Measurements from ENCODE around the gene ARGLU1. TPM values are rescaled to one million over a fixed set of nuclear protein-coding genes. Genes with fewer than 3 reads are reported as not detected.

ARGLU1 gene
- total RNA-seq, 1 donor, result 41.8 TPM

- no peak overlapping the region for H3K4me3 ChIP-seq (ENCODE audit: low read depth, low read length)
- no peak for TF ChIP-seq CTCF (IDR thresholded peaks at IDR 0.05; ENCODE audit: insufficient read depth, low read length)
- DNase-seq (ENCODE audit: low read depth), result no peak
Observed at GRCh38 chr13:106530980-106531481, 36.9 kb downstream of the ARGLU1 start.

GRCh38 chr13:106530171-106530851 is 37.6 kb downstream of the ARGLU1 start:
- DNase-seq (ENCODE audit: low read depth), result no peak
- TF ChIP-seq CTCF (IDR thresholded peaks at IDR 0.05; ENCODE audit: insufficient read depth, low read length), result no peak
- no peak overlapping the region for H3K4me3 ChIP-seq (ENCODE audit: low read depth, low read length)

GRCh38 chr13:106529415-106530170 is 38.3 kb downstream of the ARGLU1 start:
- no peak for TF ChIP-seq CTCF (IDR thresholded peaks at IDR 0.05; ENCODE audit: insufficient read depth, low read length)
- H3K4me3 ChIP-seq (ENCODE audit: low read depth, low read length), result no peak overlapping the region
- no peak for DNase-seq (ENCODE audit: low read depth)

- no peak for TF ChIP-seq CTCF (IDR thresholded peaks at IDR 0.05; ENCODE audit: insufficient read depth, low read length)
- DNase-seq (ENCODE audit: low read depth), result no peak
- no peak overlapping the region for H3K4me3 ChIP-seq (ENCODE audit: low read depth, low read length)
Observed at GRCh38 chr13:106528718-106529414, 39.1 kb downstream of the ARGLU1 start.

GRCh38 chr13:106527826-106528225 is 40.1 kb downstream of the ARGLU1 start:
- TF ChIP-seq CTCF (IDR thresholded peaks at IDR 0.05; ENCODE audit: insufficient read depth, low read length), result no peak
- no peak for DNase-seq (ENCODE audit: low read depth)
- H3K4me3 ChIP-seq (ENCODE audit: low read depth, low read length), result no peak overlapping the region

- TF ChIP-seq CTCF (IDR thresholded peaks at IDR 0.05; ENCODE audit: insufficient read depth, low read length), result no peak
- H3K4me3 ChIP-seq (ENCODE audit: low read depth, low read length), result no peak overlapping the region
- DNase-seq (ENCODE audit: low read depth), result no peak
Observed at GRCh38 chr13:106527445-106527801, 40.5 kb downstream of the ARGLU1 start.
